Measurements from ENCODE around the gene EGLN1.

Gene EGLN1

GRCh38 chr1:231420959-231421545, 1.0 kb downstream of the EGLN1 start:
- DNase-seq: no peak

- no peak for DNase-seq
These were observed 1.7 kb downstream of the EGLN1 start for GRCh38 chr1:231420299-231420958.

GRCh38 chr1:231419738-231420298, 2.3 kb downstream of the EGLN1 start:
- DNase-seq: no peak

- DNase-seq: no peak
These were observed 2.9 kb downstream of the EGLN1 start for GRCh38 chr1:231419147-231419546.

- no peak for DNase-seq
These were observed 3.4 kb downstream of the EGLN1 start for GRCh38 chr1:231418741-231419107.

GRCh38 chr1:231418101-231418740, 3.9 kb downstream of the EGLN1 start:
- no peak for DNase-seq

GRCh38 chr1:231417513-231417912, 4.6 kb downstream of the EGLN1 start:
- no peak for DNase-seq

GRCh38 chr1:231416901-231417300, 5.2 kb downstream of the EGLN1 start:
- DNase-seq: no peak

- no peak for DNase-seq
These were observed 7.0 kb downstream of the EGLN1 start for GRCh38 chr1:231415018-231415583.

GRCh38 chr1:231414260-231415016, 7.6 kb downstream of the EGLN1 start:
- no peak for DNase-seq

- DNase-seq: no peak
These were observed 8.4 kb downstream of the EGLN1 start for GRCh38 chr1:231413749-231414082.

GRCh38 chr1:231411036-231411531, 11.0 kb downstream of the EGLN1 start:
- no peak for DNase-seq

- no peak for DNase-seq
These were observed 12.0 kb downstream of the EGLN1 start for GRCh38 chr1:231410036-231410612.

- no peak for DNase-seq
These were observed 13.5 kb downstream of the EGLN1 start for GRCh38 chr1:231408528-231409094.

GRCh38 chr1:231407547-231408396, 14.3 kb downstream of the EGLN1 start:
- no peak for DNase-seq

- DNase-seq: no peak
These were observed 15.0 kb downstream of the EGLN1 start for GRCh38 chr1:231407049-231407448.

- DNase-seq: no peak
These were observed 17.8 kb downstream of the EGLN1 start for GRCh38 chr1:231404318-231404717.

- DNase-seq: no peak
These were observed 20.6 kb downstream of the EGLN1 start for GRCh38 chr1:231401478-231401877.

- DNase-seq: no peak
These were observed 24.0 kb downstream of the EGLN1 start for GRCh38 chr1:231397886-231398671.

- DNase-seq: no peak
These were observed 25.4 kb downstream of the EGLN1 start for GRCh38 chr1:231396643-231397042.
